ENCODE measurements around the gene PLEKHA5.
"Not testable (repeated sequence)": the region's sequence is repeated elsewhere in the genome, so short reads cannot be mapped to it uniquely, and the experiment has no call there.

The PLEKHA5 gene

GRCh38 chr12:19351346-19351745 lies 221.8 kb downstream of the PLEKHA5 start:
- no peak for DNase-seq

DNA sequence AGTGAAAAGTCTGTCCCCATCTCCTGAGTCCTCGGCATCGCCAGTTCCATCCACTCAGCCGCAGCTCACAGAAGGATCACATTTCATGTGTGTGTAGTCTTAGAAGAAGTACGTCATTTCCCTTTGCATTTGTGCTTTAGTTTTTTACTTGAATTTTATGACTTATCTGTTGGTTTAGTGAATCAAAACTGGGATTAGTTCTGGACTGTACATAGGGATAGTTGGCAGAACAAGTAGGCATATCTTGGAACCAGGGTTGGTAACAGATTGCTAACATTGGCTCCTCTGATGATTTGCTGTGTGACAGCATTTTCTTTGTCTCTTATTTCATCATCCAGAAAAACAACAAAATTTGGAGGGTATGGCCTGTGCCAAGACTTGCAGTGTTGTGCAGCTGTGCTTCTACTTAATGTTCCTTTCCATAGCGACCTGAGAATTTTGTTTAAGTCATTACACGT lies 240.2 kb downstream of the PLEKHA5 start:
- DNase-seq, result no peak

DNA sequence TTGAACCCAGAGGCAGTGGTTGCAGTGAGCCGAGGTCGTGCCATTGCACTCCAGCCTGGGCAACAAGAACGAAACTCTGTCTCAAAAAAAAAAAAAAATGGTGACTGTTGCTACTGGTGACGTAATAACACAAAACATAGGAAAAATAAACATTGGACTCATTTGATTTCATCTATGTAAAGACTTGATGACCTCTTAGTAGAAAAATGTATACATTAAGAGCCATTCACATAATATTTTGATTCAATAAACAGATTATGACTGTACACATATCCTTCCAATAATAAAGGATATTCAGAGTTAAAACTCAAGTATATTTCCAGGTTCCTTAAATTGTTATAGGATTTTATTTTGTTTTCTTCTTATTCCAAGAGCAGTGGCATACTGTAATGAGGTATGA lies 244.1 kb downstream of the PLEKHA5 start:
- DNase-seq, result no peak

- DNase-seq, result no peak
Measured at GRCh38 chr12:19375888-19376287, 246.4 kb downstream of the PLEKHA5 start.

DNA sequence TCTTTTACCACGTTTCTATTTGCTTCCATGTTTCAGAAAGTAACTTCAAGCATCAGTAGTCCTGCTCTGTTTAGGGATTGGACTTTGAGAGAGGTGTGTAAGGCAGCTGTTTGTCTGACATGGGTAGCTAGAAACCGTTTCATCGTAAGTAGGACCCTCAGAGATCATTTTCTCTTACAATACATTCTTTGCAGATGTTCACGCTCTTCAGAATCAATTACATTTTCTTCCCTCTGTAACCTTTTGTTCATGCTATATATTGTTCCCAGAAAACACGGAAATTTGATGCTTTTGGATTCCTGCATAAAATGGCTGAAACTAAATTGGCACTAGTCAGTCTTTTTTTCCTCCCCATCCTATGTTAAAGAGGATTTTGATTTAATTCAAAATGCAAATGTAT lies 247.2 kb downstream of the PLEKHA5 start:
- no peak for DNase-seq

GRCh38 chr12:19382111-19382526 lies 252.6 kb downstream of the PLEKHA5 start:
- DNase-seq, result no peak

- no peak for DNase-seq
Measured at GRCh38 chr12:19382563-19382962, 253.0 kb downstream of the PLEKHA5 start.

- no peak for DNase-seq
Measured at GRCh38 chr12:19387161-19387560, 257.6 kb downstream of the PLEKHA5 start.

- no peak for DNase-seq
Measured at GRCh38 chr12:19388131-19388549, 258.6 kb downstream of the PLEKHA5 start.

DNA sequence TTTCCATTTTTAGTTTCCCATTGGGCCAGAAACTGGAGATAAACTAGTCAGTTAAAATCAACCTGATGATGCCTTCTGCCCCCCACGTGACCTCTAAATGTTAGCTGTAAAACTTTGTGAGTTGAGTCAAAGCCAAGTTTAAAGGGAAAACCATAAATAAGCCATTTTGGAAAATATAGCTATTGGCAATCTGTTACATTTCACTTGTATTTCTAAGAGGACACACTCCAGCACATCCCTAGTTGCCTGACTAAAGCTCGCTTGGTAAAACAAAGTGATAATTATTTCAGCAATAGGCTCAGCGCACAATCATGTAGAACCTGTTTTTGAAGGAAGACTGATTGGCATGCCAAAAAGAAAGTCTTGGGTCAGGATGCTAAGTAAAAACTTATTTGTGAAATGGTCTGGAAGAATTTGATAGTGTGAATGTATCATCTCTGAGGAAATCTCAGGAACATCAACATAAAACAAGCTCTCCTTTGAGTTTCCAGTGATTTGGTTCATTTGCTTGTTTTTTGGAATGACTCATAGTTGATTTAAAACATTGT lies 260.6 kb downstream of the PLEKHA5 start:
- no peak for DNase-seq

DNA sequence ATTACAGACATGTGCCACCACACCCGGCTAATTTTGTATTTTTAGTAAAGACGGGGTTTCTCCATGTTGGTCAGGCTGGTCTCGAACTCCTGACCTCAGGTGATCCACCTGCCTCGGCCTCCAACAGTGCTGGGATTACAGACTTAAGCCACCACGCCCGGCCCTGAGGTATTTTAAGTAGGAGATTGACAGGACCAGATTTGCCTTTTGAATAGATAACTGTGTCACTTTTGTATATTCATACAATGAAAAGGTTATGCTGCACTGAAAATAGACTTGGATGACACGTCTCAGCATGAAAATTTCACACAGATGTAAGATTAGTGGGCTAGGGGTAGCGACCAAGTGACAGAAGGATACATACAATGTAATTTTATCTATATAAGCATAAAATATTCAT lies 263.1 kb downstream of the PLEKHA5 start:
- DNase-seq, result not testable (repeated sequence)

DNA sequence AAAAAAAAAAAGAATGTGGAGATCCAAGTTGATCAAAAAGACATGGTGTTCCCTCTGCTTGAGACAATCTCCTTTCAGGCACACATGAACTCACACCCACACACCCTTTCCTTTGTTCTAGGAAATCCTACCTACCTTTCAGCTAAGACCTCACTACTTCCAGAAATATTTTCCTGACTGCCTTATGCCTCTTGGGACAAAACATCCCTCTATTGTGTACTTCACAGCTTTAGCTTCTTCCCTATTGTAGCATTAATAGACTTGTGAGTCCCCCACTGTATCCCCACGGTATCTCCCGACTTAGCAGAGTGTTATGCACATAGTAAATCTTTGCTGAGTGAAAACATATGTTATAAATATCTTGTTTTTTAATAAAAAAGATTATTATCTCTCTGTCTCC lies 264.9 kb downstream of the PLEKHA5 start:
- DNase-seq, result no peak

GRCh38 chr12:19397534-19397933 lies 268.0 kb downstream of the PLEKHA5 start:
- DNase-seq, result no peak

GRCh38 chr12:19398376-19399363 lies 269.1 kb downstream of the PLEKHA5 start:
- DNase-seq, result no peak

DNA sequence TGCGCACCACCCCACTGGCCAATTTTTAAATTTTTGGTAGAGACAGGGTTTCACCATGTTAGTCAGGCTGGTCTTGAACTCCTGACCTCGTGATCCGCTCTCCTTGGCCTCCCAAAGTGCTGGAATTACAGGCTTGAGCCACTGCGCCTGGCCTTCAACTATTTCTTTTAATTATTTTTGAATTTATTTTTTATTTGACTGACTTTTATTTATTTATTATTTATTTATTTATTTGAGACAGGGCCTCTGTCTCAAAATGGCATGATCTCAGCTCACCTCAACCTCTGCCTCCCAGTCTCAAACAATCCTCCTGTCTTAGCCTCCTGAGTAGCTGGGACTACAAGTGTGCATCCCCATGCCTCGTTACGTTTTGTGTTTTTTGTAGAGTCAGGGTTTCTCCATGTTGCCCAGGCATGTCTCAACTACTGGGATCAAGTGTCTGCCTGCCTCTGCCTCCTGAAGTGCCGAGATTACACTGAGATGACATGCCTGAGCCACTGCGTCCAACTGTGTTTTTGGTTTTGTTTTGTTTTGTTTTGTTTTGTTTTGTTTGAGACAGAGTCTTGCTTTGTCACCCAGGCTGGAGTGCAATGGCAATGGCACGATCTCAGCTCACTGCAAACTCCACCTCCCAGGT lies 271.2 kb downstream of the PLEKHA5 start:
- DNase-seq, result not testable (repeated sequence)

DNA sequence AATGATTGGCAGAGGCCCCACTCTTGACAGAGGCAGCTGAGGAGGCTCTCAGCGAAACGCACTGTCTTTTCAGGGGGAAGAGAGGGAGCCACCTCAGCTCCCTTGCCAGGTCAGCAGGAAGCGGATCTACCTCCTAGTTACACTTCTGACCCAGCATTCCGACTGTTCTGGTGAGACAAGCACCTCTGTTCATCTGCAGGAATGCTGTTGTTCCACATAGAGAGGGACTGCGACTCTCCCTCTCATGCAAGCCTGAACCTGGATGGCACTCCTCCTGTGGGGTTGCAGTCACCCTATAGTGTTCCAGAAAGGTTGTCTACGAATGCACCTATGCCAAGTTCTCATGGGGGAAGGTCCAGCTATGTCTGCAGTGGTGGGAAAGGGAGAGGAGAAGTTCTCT lies 272.7 kb downstream of the PLEKHA5 start:
- DNase-seq, result no peak

GRCh38 chr12:19402743-19403431 lies 273.4 kb downstream of the PLEKHA5 start:
- DNase-seq, result peak; percentile 51

- no peak for DNase-seq
Measured at GRCh38 chr12:19404242-19404880, 274.8 kb downstream of the PLEKHA5 start.

GRCh38 chr12:19409376-19409775 lies 279.8 kb downstream of the PLEKHA5 start:
- DNase-seq, result no peak

DNA sequence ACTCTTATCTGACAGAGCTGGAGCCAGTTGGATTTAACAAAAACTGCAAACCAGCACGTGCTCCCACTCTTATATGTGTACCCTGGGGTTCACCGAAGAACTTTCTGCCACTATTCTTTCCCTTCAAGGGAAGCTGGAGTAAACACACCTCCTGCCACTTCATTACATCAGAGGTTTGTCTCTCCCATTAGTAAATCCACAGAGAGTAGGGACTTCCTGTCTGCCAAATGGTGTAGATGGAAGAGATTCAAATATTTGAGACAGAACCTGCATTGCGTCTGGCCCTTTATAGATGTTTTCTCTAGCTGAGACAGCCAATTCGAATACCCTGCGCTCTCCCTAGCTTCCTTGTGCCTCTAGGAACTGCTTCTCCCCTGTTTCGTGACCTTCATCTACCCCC lies 280.7 kb downstream of the PLEKHA5 start:
- no peak for DNase-seq

- no peak for DNase-seq
Measured at GRCh38 chr12:19410629-19411185, 281.2 kb downstream of the PLEKHA5 start.

Measured in midbrain (tissue), 1 donor.